WTC11 (cell line): ENCODE measurements around the gene GTSE1.

Source experiments
- ATF1 ChIP-seq: sonication (generic); formaldehyde crosslinking; IDR thresholded peaks from 2 replicates; pipeline ENCODE4 v1.8.1; 2023; ENCODE audit warnings: mild to moderate bottlenecking, moderate library complexity, missing genetic modification reagents
- ELF4 ChIP-seq: sonication (generic); formaldehyde crosslinking; IDR thresholded peaks from 2 replicates; pipeline ENCODE4 v1.8.1; 2022; ENCODE audit warnings: low read depth, mild to moderate bottlenecking, moderate library complexity, missing genetic modification reagents
- FOXK1 ChIP-seq: sonication (generic); formaldehyde crosslinking; IDR thresholded peaks from 2 replicates; pipeline ENCODE4 v1.8.0; 2022; ENCODE audit warnings: mild to moderate bottlenecking, moderate library complexity, missing genetic modification reagents
- GRHL2 ChIP-seq: fragments of 250-450 bp; sonication (Bioruptor Pico); IDR thresholded peaks from 2 replicates; pipeline ENCODE4 v1.8.0; 2022; ENCODE audit warnings: mild to moderate bottlenecking, moderate library complexity; ENCODE audit not compliant: insufficient replicate concordance, severe bottlenecking
- NFYB ChIP-seq: sonication (generic); formaldehyde crosslinking; conservative IDR thresholded peaks from 2 replicates; pipeline ENCODE4 v1.8.0; 2022; ENCODE audit warnings: low read depth, missing genetic modification reagents
- SOX15 ChIP-seq: fragments of 250-450 bp; sonication (Bioruptor Pico); IDR thresholded peaks from 2 replicates; pipeline ENCODE4 v1.9.0; 2021; ENCODE audit warnings: mild to moderate bottlenecking
- SP1 ChIP-seq: sonication (generic); formaldehyde crosslinking; conservative IDR thresholded peaks from 2 replicates; pipeline ENCODE4 v1.8.1; 2022; ENCODE audit warnings: missing genetic modification reagents
- TCF7 ChIP-seq: sonication (generic); formaldehyde crosslinking; IDR thresholded peaks from 2 replicates; pipeline ENCODE4 v1.8.0; 2022; ENCODE audit warnings: mild to moderate bottlenecking, low read depth, missing genetic modification reagents, moderate library complexity
- ZNF416 ChIP-seq: fragments of 250-450 bp; sonication (Bioruptor Pico); IDR thresholded peaks from 2 replicates; pipeline ENCODE4 v1.9.0; 2021; ENCODE audit warnings: mild to moderate bottlenecking, inconsistent platforms
- TF ChIP-seq, protein P1 (sequence below): fragments of 200-600 bp; IDR thresholded peaks from 2 replicates; pipeline ENCODE4 v1.8.0; 2022; ENCODE audit warnings: antibody characterized with exemption
- TF ChIP-seq, protein P2 (sequence below): fragments of 250-450 bp; sonication (Bioruptor Pico); IDR thresholded peaks from 2 replicates; pipeline ENCODE4 v2.1.2; 2022; ENCODE audit warnings: mild to moderate bottlenecking, moderate library complexity
- TF ChIP-seq, protein P3 (sequence below): sonication (generic); formaldehyde crosslinking; IDR thresholded peaks from 2 replicates; pipeline ENCODE4 v1.8.0; 2022; ENCODE audit warnings: mild to moderate bottlenecking, missing genetic modification reagents
- TF ChIP-seq, protein P4 (sequence below): sonication (generic); formaldehyde crosslinking; IDR thresholded peaks from 2 replicates; pipeline ENCODE4 v1.8.0; 2023; ENCODE audit warnings: mild to moderate bottlenecking, missing genetic modification reagents
- TF ChIP-seq, protein P5 (sequence below): sonication (generic); formaldehyde crosslinking; IDR thresholded peaks from 2 replicates; pipeline ENCODE4 v1.8.1; 2022; ENCODE audit warnings: low read depth, missing genetic modification reagents, borderline replicate concordance

DNA sequence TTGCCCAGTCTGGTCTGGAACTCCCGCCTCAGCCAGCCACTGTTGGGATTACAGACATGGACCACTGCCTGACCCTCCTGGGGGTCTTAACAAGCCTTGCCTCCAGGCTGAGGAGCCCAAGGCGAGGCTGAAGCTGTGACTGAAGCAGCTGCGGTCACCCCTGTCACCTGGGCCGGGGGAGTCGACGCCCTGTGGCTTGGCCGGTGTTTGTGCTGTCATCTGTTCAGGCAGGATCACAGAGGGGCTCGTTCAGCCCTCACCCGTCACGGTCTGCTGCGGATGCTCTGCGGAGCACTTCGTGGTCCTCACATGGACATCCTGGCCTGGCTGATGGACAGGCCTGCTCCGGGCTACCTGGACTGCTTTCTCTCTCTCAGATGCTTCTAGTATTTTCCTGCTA, 62.7 kb downstream of the GTSE1 start:
- TF ChIP-seq ATF1 (no peak), SOX15 (no peak), ZNF416 (CRISPR knock-in tag) (no peak), ELF4 (CRISPR knock-in tag) (no peak), GRHL2 (CRISPR knock-in tag) (no peak), NFYB (no peak), TCF7 (CRISPR knock-in tag) (no peak), FOXK1 (CRISPR knock-in tag) (no peak), SP1 (CRISPR knock-in tag) (no peak)
- TF ChIP-seq, protein P1, sequence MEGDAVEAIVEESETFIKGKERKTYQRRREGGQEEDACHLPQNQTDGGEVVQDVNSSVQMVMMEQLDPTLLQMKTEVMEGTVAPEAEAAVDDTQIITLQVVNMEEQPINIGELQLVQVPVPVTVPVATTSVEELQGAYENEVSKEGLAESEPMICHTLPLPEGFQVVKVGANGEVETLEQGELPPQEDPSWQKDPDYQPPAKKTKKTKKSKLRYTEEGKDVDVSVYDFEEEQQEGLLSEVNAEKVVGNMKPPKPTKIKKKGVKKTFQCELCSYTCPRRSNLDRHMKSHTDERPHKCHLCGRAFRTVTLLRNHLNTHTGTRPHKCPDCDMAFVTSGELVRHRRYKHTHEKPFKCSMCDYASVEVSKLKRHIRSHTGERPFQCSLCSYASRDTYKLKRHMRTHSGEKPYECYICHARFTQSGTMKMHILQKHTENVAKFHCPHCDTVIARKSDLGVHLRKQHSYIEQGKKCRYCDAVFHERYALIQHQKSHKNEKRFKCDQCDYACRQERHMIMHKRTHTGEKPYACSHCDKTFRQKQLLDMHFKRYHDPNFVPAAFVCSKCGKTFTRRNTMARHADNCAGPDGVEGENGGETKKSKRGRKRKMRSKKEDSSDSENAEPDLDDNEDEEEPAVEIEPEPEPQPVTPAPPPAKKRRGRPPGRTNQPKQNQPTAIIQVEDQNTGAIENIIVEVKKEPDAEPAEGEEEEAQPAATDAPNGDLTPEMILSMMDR: no peak
- TF ChIP-seq, protein P2, sequence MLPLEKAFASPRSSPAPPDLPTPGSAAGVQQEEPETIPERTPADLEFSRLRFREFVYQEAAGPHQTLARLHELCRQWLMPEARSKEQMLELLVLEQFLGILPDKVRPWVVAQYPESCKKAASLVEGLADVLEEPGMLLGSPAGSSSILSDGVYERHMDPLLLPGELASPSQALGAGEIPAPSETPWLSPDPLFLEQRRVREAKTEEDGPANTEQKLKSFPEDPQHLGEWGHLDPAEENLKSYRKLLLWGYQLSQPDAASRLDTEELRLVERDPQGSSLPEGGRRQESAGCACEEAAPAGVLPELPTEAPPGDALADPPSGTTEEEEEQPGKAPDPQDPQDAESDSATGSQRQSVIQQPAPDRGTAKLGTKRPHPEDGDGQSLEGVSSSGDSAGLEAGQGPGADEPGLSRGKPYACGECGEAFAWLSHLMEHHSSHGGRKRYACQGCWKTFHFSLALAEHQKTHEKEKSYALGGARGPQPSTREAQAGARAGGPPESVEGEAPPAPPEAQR: no peak
- TF ChIP-seq, protein P3, sequence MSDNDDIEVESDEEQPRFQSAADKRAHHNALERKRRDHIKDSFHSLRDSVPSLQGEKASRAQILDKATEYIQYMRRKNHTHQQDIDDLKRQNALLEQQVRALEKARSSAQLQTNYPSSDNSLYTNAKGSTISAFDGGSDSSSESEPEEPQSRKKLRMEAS (CRISPR knock-in tag): no peak
- TF ChIP-seq, protein P4, sequence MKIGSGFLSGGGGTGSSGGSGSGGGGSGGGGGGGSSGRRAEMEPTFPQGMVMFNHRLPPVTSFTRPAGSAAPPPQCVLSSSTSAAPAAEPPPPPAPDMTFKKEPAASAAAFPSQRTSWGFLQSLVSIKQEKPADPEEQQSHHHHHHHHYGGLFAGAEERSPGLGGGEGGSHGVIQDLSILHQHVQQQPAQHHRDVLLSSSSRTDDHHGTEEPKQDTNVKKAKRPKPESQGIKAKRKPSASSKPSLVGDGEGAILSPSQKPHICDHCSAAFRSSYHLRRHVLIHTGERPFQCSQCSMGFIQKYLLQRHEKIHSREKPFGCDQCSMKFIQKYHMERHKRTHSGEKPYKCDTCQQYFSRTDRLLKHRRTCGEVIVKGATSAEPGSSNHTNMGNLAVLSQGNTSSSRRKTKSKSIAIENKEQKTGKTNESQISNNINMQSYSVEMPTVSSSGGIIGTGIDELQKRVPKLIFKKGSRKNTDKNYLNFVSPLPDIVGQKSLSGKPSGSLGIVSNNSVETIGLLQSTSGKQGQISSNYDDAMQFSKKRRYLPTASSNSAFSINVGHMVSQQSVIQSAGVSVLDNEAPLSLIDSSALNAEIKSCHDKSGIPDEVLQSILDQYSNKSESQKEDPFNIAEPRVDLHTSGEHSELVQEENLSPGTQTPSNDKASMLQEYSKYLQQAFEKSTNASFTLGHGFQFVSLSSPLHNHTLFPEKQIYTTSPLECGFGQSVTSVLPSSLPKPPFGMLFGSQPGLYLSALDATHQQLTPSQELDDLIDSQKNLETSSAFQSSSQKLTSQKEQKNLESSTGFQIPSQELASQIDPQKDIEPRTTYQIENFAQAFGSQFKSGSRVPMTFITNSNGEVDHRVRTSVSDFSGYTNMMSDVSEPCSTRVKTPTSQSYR (CRISPR knock-in tag): no peak
- TF ChIP-seq, protein P5, sequence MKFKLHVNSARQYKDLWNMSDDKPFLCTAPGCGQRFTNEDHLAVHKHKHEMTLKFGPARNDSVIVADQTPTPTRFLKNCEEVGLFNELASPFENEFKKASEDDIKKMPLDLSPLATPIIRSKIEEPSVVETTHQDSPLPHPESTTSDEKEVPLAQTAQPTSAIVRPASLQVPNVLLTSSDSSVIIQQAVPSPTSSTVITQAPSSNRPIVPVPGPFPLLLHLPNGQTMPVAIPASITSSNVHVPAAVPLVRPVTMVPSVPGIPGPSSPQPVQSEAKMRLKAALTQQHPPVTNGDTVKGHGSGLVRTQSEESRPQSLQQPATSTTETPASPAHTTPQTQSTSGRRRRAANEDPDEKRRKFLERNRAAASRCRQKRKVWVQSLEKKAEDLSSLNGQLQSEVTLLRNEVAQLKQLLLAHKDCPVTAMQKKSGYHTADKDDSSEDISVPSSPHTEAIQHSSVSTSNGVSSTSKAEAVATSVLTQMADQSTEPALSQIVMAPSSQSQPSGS: no peak
